Measurements from ENCODE around the gene LCN10.

Gene LCN10

GRCh38 chr9:136719195-136719880, 23.4 kb downstream of the LCN10 start:
- H3K4me3 ChIP-seq (ENCODE audit: insufficient read length, low read depth): no peak overlapping the region
- no peaks in the 10 kb centered on the region for H3K27me3 ChIP-seq (ENCODE audit: insufficient read depth, insufficient read length)
- peaks cover 40% of the 10 kb centered on the region for H3K36me3 ChIP-seq (ENCODE audit: insufficient read depth, insufficient read length, low read length)
- peak overlapping the region; percentile 64 for H3K9ac ChIP-seq (ENCODE audit: insufficient read length, low read depth)
- no peaks in the 10 kb centered on the region for H3K9me3 ChIP-seq (ENCODE audit: insufficient read depth, low read length)
- TF ChIP-seq YY1 (IDR thresholded peaks at IDR 0.05; ENCODE audit: insufficient read depth, insufficient read length) (no peak), SUZ12 (IDR thresholded peaks at IDR 0.05; ENCODE audit: extremely low read depth, insufficient read depth, insufficient read length) (no peak), ZNF274 (IDR thresholded peaks at IDR 0.05; ENCODE audit: low read depth, low read length) (no peak)
- peaks cover 36% of the 10 kb centered on the region for H3K4me1 ChIP-seq (ENCODE audit: insufficient read depth, insufficient read length)
- no peak for DNase-seq (ENCODE audit: low read depth, low spot score)

GRCh38 chr9:136718345-136719194, 24.2 kb downstream of the LCN10 start:
- Histone ChIP-seq H3K36me3 (ENCODE audit: insufficient read depth, insufficient read length, low read length) (peaks cover 32% of the 10 kb centered on the region), H3K9me3 (ENCODE audit: insufficient read depth, low read length) (no peaks in the 10 kb centered on the region), H3K4me3 (ENCODE audit: insufficient read length, low read depth) (no peak overlapping the region), H3K4me1 (ENCODE audit: insufficient read depth, insufficient read length) (peaks cover 44% of the 10 kb centered on the region), H3K9ac (ENCODE audit: insufficient read length, low read depth) (peak overlapping the region; percentile 17), H3K27me3 (ENCODE audit: insufficient read depth, insufficient read length) (no peaks in the 10 kb centered on the region)
- DNase-seq (ENCODE audit: low read depth, low spot score): no peak
- no peak for TF ChIP-seq YY1 (IDR thresholded peaks at IDR 0.05; ENCODE audit: insufficient read depth, insufficient read length)
- TF ChIP-seq SUZ12 (IDR thresholded peaks at IDR 0.05; ENCODE audit: extremely low read depth, insufficient read depth, insufficient read length): no peak
- no peak for TF ChIP-seq ZNF274 (IDR thresholded peaks at IDR 0.05; ENCODE audit: low read depth, low read length)

GRCh38 chr9:136717399-136717798, 25.3 kb downstream of the LCN10 start:
- no peak overlapping the region for H3K4me3 ChIP-seq (ENCODE audit: insufficient read length, low read depth)
- no peak for TF ChIP-seq ZNF274 (IDR thresholded peaks at IDR 0.05; ENCODE audit: low read depth, low read length)
- TF ChIP-seq SUZ12 (IDR thresholded peaks at IDR 0.05; ENCODE audit: extremely low read depth, insufficient read depth, insufficient read length): no peak
- no peak for TF ChIP-seq YY1 (IDR thresholded peaks at IDR 0.05; ENCODE audit: insufficient read depth, insufficient read length)
- peaks cover 44% of the 10 kb centered on the region for H3K4me1 ChIP-seq (ENCODE audit: insufficient read depth, insufficient read length)
- H3K36me3 ChIP-seq (ENCODE audit: insufficient read depth, insufficient read length, low read length): peaks cover 21% of the 10 kb centered on the region
- H3K9me3 ChIP-seq (ENCODE audit: insufficient read depth, low read length): no peaks in the 10 kb centered on the region
- no peaks in the 10 kb centered on the region for H3K27me3 ChIP-seq (ENCODE audit: insufficient read depth, insufficient read length)
- no peak for DNase-seq (ENCODE audit: low read depth, low spot score)
- peak overlapping the region; percentile 50 for H3K9ac ChIP-seq (ENCODE audit: insufficient read length, low read depth)

- H3K4me3 ChIP-seq (ENCODE audit: insufficient read length, low read depth): no peak overlapping the region
- no peak for DNase-seq (ENCODE audit: low read depth, low spot score)
- H3K9ac ChIP-seq (ENCODE audit: insufficient read length, low read depth): peak overlapping the region; percentile 64
- peaks cover 5% of the 10 kb centered on the region for H3K36me3 ChIP-seq (ENCODE audit: insufficient read depth, insufficient read length, low read length)
- no peak for TF ChIP-seq SUZ12 (IDR thresholded peaks at IDR 0.05; ENCODE audit: extremely low read depth, insufficient read depth, insufficient read length)
- TF ChIP-seq ZNF274 (IDR thresholded peaks at IDR 0.05; ENCODE audit: low read depth, low read length): no peak
- H3K4me1 ChIP-seq (ENCODE audit: insufficient read depth, insufficient read length): peaks cover 36% of the 10 kb centered on the region
- H3K9me3 ChIP-seq (ENCODE audit: insufficient read depth, low read length): no peaks in the 10 kb centered on the region
- peaks cover 8% of the 10 kb centered on the region for H3K27me3 ChIP-seq (ENCODE audit: insufficient read depth, insufficient read length)
Observed at GRCh38 chr9:136714893-136715274, 27.9 kb downstream of the LCN10 start.

- H3K4me3 ChIP-seq (ENCODE audit: insufficient read length, low read depth): no peak overlapping the region
- TF ChIP-seq SUZ12 (IDR thresholded peaks at IDR 0.05; ENCODE audit: extremely low read depth, insufficient read depth, insufficient read length): no peak
- TF ChIP-seq ZNF274 (IDR thresholded peaks at IDR 0.05; ENCODE audit: low read depth, low read length): no peak
- no peak for TF ChIP-seq YY1 (IDR thresholded peaks at IDR 0.05; ENCODE audit: insufficient read depth, insufficient read length)
- H3K4me1 ChIP-seq (ENCODE audit: insufficient read depth, insufficient read length): peaks cover 37% of the 10 kb centered on the region
- peak overlapping the region; percentile 87 for H3K9ac ChIP-seq (ENCODE audit: insufficient read length, low read depth)
- peaks cover 9% of the 10 kb centered on the region for H3K27me3 ChIP-seq (ENCODE audit: insufficient read depth, insufficient read length)
- no peak for DNase-seq (ENCODE audit: low read depth, low spot score)
- no peaks in the 10 kb centered on the region for H3K9me3 ChIP-seq (ENCODE audit: insufficient read depth, low read length)
- peaks cover 5% of the 10 kb centered on the region for H3K36me3 ChIP-seq (ENCODE audit: insufficient read depth, insufficient read length, low read length)
Observed at GRCh38 chr9:136714096-136714892, 28.4 kb downstream of the LCN10 start.

GRCh38 chr9:136713550-136713949, 29.2 kb downstream of the LCN10 start:
- H3K36me3 ChIP-seq (ENCODE audit: insufficient read depth, insufficient read length, low read length): peaks cover 5% of the 10 kb centered on the region
- TF ChIP-seq YY1 (IDR thresholded peaks at IDR 0.05; ENCODE audit: insufficient read depth, insufficient read length) (no peak), SUZ12 (IDR thresholded peaks at IDR 0.05; ENCODE audit: extremely low read depth, insufficient read depth, insufficient read length) (no peak), ZNF274 (IDR thresholded peaks at IDR 0.05; ENCODE audit: low read depth, low read length) (no peak)
- H3K4me1 ChIP-seq (ENCODE audit: insufficient read depth, insufficient read length): peaks cover 36% of the 10 kb centered on the region
- no peaks in the 10 kb centered on the region for H3K9me3 ChIP-seq (ENCODE audit: insufficient read depth, low read length)
- H3K4me3 ChIP-seq (ENCODE audit: insufficient read length, low read depth): peak overlapping the region; percentile 67
- peak overlapping the region; percentile 87 for H3K9ac ChIP-seq (ENCODE audit: insufficient read length, low read depth)
- no peak for DNase-seq (ENCODE audit: low read depth, low spot score)
- H3K27me3 ChIP-seq (ENCODE audit: insufficient read depth, insufficient read length): peaks cover 9% of the 10 kb centered on the region

Measured in NT2/D1 (cell line).